HEK293 (cell line): ENCODE results near the gene ACAD9.
A peak's percentile ranks its signal among the peaks of the same experiment; 100 is the strongest.

Source experiments
- EGR2 ChIP-seq: fragments of 450-650 bp; formaldehyde crosslinking; IDR thresholded peaks from 2 replicates; pipeline ENCODE4 v1.5.1; 2016; ENCODE audit warnings: low read depth, missing biosample characterization, missing genetic modification characterization
- FEZF1 ChIP-seq: fragments of 450-650 bp; formaldehyde crosslinking; IDR thresholded peaks from 2 replicates; pipeline ENCODE4 v1.5.1; 2016; ENCODE audit warnings: missing biosample characterization, missing genetic modification characterization
- KLF1 ChIP-seq: fragments of 450-650 bp; formaldehyde crosslinking; IDR thresholded peaks from 2 replicates; pipeline ENCODE4 v1.5.1; 2016; ENCODE audit warnings: missing biosample characterization, missing genetic modification characterization
- KLF16 ChIP-seq: fragments of 450-650 bp; formaldehyde crosslinking; IDR thresholded peaks from 2 replicates; pipeline ENCODE4 v1.5.1; 2017; ENCODE audit warnings: missing biosample characterization, missing genetic modification characterization
- KLF7 ChIP-seq: fragments of 450-650 bp; formaldehyde crosslinking; IDR thresholded peaks from 2 replicates; pipeline ENCODE4 v1.5.1; 2016; ENCODE audit warnings: missing biosample characterization, missing genetic modification characterization, borderline replicate concordance
- SP7 ChIP-seq: fragments of 450-650 bp; formaldehyde crosslinking; IDR thresholded peaks from 2 replicates; pipeline ENCODE4 v1.5.1; 2016; ENCODE audit warnings: missing biosample characterization, missing genetic modification characterization
- TCF7L2 ChIP-seq: IDR thresholded peaks from 2 replicates; pipeline ENCODE4 v1.6.1; 2011; ENCODE audit warnings: low read depth, mild to moderate bottlenecking, inconsistent platforms, low read length, moderate library complexity, borderline replicate concordance
- TSHZ1 ChIP-seq: fragments of 450-650 bp; formaldehyde crosslinking; IDR thresholded peaks from 2 replicates; pipeline ENCODE4 v1.5.1; 2016; ENCODE audit warnings: missing biosample characterization, missing genetic modification characterization, borderline replicate concordance
- ZBTB44 ChIP-seq: fragments of 450-650 bp; IDR thresholded peaks from 2 replicates; pipeline ENCODE4 v1.5.1; 2018; ENCODE audit warnings: missing biosample characterization, mild to moderate bottlenecking, missing genetic modification characterization
- ZBTB8A ChIP-seq: fragments of 450-650 bp; formaldehyde crosslinking; IDR thresholded peaks from 2 replicates; pipeline ENCODE4 v1.5.1; 2016; ENCODE audit warnings: missing biosample characterization, missing genetic modification characterization
- ZEB2 ChIP-seq: fragments of 450-650 bp; formaldehyde crosslinking; IDR thresholded peaks from 2 replicates; pipeline ENCODE4 v1.5.1; 2016; ENCODE audit warnings: missing biosample characterization, missing genetic modification characterization
- ZFHX2 ChIP-seq: fragments of 450-650 bp; formaldehyde crosslinking; conservative IDR thresholded peaks from 2 replicates; pipeline ENCODE4 v1.5.1; 2016; ENCODE audit warnings: missing biosample characterization, missing genetic modification characterization
- ZNF114 ChIP-seq: fragments of 450-650 bp; formaldehyde crosslinking; IDR thresholded peaks from 2 replicates; pipeline ENCODE4 v1.5.0; 2017; ENCODE audit warnings: missing biosample characterization, missing genetic modification characterization
- ZNF138 ChIP-seq: fragments of 450-650 bp; formaldehyde crosslinking; IDR thresholded peaks from 2 replicates; pipeline ENCODE4 v1.5.1; 2016; ENCODE audit warnings: missing biosample characterization, missing genetic modification characterization, borderline replicate concordance
- ZNF146 ChIP-seq: fragments of 450-650 bp; formaldehyde crosslinking; IDR thresholded peaks from 2 replicates; pipeline ENCODE4 v1.5.1; 2016; ENCODE audit warnings: missing biosample characterization, missing genetic modification characterization
- ZNF169 ChIP-seq: fragments of 450-650 bp; formaldehyde crosslinking; IDR thresholded peaks from 2 replicates; pipeline ENCODE4 v1.5.1; 2016; ENCODE audit warnings: missing biosample characterization, missing genetic modification characterization
- ZNF184 ChIP-seq: fragments of 450-650 bp; IDR thresholded peaks from 2 replicates; pipeline ENCODE4 v1.5.1; 2018; ENCODE audit warnings: missing biosample characterization, mild to moderate bottlenecking, missing genetic modification characterization
- ZNF202 ChIP-seq: fragments of 450-650 bp; formaldehyde crosslinking; IDR thresholded peaks from 2 replicates; pipeline ENCODE4 v1.5.1; 2016; ENCODE audit warnings: missing biosample characterization, missing genetic modification characterization, borderline replicate concordance
- ZNF214 ChIP-seq: fragments of 450-650 bp; formaldehyde crosslinking; IDR thresholded peaks from 2 replicates; pipeline ENCODE4 v1.5.1; 2017; ENCODE audit warnings: missing biosample characterization, mild to moderate bottlenecking, missing genetic modification characterization, borderline replicate concordance
- ZNF341 ChIP-seq: fragments of 450-650 bp; formaldehyde crosslinking; IDR thresholded peaks from 2 replicates; pipeline ENCODE4; 2016; ENCODE audit warnings: low read depth, missing biosample characterization, missing genetic modification characterization
- ZNF501 ChIP-seq: fragments of 450-650 bp; formaldehyde crosslinking; IDR thresholded peaks from 2 replicates; pipeline ENCODE4 v1.5.1; 2016; ENCODE audit warnings: missing biosample characterization, missing genetic modification characterization
- ZNF510 ChIP-seq: fragments of 450-650 bp; formaldehyde crosslinking; IDR thresholded peaks from 2 replicates; pipeline ENCODE4 v1.5.1; 2018; ENCODE audit warnings: mild to moderate bottlenecking, missing genetic modification characterization, missing biosample characterization; ENCODE audit not compliant: insufficient replicate concordance
- ZNF530 ChIP-seq: fragments of 450-650 bp; formaldehyde crosslinking; IDR thresholded peaks from 2 replicates; pipeline ENCODE4 v1.5.1; 2016; ENCODE audit warnings: low read depth, missing biosample characterization, missing genetic modification characterization
- ZNF548 ChIP-seq: fragments of 450-650 bp; formaldehyde crosslinking; IDR thresholded peaks from 2 replicates; pipeline ENCODE4 v1.5.1; 2016; ENCODE audit warnings: missing biosample characterization, missing genetic modification characterization
- ZNF580 ChIP-seq: fragments of 450-650 bp; formaldehyde crosslinking; IDR thresholded peaks from 2 replicates; pipeline ENCODE4 v1.5.1; 2016; ENCODE audit warnings: missing biosample characterization, missing genetic modification characterization
- ZNF585B ChIP-seq: fragments of 450-650 bp; formaldehyde crosslinking; IDR thresholded peaks from 2 replicates; pipeline ENCODE4 v1.5.1; 2016; ENCODE audit warnings: missing biosample characterization, missing genetic modification characterization
- ZNF600 ChIP-seq: fragments of 450-650 bp; formaldehyde crosslinking; IDR thresholded peaks from 2 replicates; pipeline ENCODE4 v1.5.1; 2016; ENCODE audit warnings: missing biosample characterization, missing genetic modification characterization
- ZSCAN30 ChIP-seq: fragments of 450-650 bp; IDR thresholded peaks from 2 replicates; pipeline ENCODE4 v1.5.1; 2018; ENCODE audit warnings: missing biosample characterization, mild to moderate bottlenecking, missing genetic modification characterization, moderate library complexity
- TF ChIP-seq, protein P1 (sequence below): IDR thresholded peaks from 2 replicates; pipeline ENCODE4 v1.6.1; 2011; ENCODE audit warnings: mild to moderate bottlenecking, low read depth, low read length, borderline replicate concordance
- TF ChIP-seq, protein P2 (sequence below): fragments of 450-650 bp; formaldehyde crosslinking; IDR thresholded peaks from 2 replicates; pipeline ENCODE4 v1.5.1; 2017; ENCODE audit warnings: missing biosample characterization, missing genetic modification characterization
- TF ChIP-seq, protein P3 (sequence below): fragments of 450-650 bp; formaldehyde crosslinking; IDR thresholded peaks from 2 replicates; pipeline ENCODE4 v1.5.1; 2016; ENCODE audit warnings: missing biosample characterization, missing genetic modification characterization

Gene ACAD9

DNA sequence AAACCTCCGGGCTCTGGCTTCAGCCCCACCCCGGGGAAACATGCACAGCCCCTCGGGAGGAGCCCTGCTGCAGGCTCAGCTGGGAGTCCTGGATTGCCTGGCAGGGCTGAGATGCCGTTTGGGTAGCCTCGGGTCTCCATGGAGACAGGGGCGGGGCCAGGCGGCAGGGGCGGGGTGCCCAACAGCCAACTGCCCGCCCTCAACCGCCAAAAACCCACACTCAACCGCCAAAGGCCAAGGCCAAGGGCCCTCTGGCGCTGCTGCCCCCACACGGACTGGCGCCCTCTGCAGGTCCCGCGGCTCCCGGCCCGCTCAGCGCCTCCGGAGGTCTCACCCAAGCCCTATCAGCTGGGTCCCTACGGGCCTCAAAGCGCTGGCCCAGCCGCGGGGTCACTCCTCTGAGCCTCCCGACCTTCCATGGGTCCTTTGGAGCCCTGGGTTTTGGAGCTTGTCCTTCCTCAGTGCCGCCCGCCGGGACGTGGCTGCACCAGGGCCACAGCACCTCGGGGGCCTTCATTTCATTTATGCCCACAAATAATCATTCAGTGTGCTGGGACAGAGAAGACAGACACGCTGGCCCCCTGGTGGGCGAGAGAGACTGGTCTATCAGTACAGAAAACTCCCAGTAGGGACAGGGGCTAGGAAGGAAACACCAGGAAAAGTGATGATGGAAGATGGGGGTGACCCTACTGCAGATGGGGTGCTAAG, 33.5 kb upstream of the ACAD9 start (continued):
- TF ChIP-seq EGR2 (tag by site-specific recombination) (peak; percentile 72), ZEB2 (tag by site-specific recombination) (0 out of 2 replicates have a peak, but pooled peaks have one; percentile 28), KLF7 (tag by site-specific recombination) (no peak), ZNF169 (no peak), ZNF510 (tag by site-specific recombination) (no peak), KLF16 (tag by site-specific recombination) (no peak), ZNF184 (tag by site-specific recombination) (no peak), TCF7L2 (no peak), ZNF138 (tag by site-specific recombination) (no peak), ZNF501 (no peak), KLF1 (tag by site-specific recombination) (peak; percentile 77), ZNF114 (no peak), ZNF580 (tag by site-specific recombination) (no peak), TSHZ1 (tag by site-specific recombination) (no peak; the same call in 1 of the 2 replicates), ZNF214 (tag by site-specific recombination) (no peak), FEZF1 (no peak), ZNF146 (no peak), ZBTB44 (no peak), ZBTB8A (tag by site-specific recombination) (peak; percentile 90), ZNF600 (tag by site-specific recombination) (no peak), ZNF530 (no peak), SP7 (tag by site-specific recombination) (0 out of 2 replicates have a peak, but pooled peaks have one; percentile 25), ZSCAN30 (no peak), ZFHX2 (tag by site-specific recombination) (peak; percentile 71), ZNF341 (tag by site-specific recombination) (peak; percentile 73), ZNF202 (tag by site-specific recombination) (no peak), ZNF585B (tag by site-specific recombination) (no peak), ZNF548 (no peak)
- TF ChIP-seq, protein P1, sequence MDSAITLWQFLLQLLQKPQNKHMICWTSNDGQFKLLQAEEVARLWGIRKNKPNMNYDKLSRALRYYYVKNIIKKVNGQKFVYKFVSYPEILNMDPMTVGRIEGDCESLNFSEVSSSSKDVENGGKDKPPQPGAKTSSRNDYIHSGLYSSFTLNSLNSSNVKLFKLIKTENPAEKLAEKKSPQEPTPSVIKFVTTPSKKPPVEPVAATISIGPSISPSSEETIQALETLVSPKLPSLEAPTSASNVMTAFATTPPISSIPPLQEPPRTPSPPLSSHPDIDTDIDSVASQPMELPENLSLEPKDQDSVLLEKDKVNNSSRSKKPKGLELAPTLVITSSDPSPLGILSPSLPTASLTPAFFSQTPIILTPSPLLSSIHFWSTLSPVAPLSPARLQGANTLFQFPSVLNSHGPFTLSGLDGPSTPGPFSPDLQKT, result no peak
- TF ChIP-seq, protein P2, sequence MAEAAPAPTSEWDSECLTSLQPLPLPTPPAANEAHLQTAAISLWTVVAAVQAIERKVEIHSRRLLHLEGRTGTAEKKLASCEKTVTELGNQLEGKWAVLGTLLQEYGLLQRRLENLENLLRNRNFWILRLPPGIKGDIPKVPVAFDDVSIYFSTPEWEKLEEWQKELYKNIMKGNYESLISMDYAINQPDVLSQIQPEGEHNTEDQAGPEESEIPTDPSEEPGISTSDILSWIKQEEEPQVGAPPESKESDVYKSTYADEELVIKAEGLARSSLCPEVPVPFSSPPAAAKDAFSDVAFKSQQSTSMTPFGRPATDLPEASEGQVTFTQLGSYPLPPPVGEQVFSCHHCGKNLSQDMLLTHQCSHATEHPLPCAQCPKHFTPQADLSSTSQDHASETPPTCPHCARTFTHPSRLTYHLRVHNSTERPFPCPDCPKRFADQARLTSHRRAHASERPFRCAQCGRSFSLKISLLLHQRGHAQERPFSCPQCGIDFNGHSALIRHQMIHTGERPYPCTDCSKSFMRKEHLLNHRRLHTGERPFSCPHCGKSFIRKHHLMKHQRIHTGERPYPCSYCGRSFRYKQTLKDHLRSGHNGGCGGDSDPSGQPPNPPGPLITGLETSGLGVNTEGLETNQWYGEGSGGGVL (tag by site-specific recombination), result no peak
- TF ChIP-seq, protein P3, sequence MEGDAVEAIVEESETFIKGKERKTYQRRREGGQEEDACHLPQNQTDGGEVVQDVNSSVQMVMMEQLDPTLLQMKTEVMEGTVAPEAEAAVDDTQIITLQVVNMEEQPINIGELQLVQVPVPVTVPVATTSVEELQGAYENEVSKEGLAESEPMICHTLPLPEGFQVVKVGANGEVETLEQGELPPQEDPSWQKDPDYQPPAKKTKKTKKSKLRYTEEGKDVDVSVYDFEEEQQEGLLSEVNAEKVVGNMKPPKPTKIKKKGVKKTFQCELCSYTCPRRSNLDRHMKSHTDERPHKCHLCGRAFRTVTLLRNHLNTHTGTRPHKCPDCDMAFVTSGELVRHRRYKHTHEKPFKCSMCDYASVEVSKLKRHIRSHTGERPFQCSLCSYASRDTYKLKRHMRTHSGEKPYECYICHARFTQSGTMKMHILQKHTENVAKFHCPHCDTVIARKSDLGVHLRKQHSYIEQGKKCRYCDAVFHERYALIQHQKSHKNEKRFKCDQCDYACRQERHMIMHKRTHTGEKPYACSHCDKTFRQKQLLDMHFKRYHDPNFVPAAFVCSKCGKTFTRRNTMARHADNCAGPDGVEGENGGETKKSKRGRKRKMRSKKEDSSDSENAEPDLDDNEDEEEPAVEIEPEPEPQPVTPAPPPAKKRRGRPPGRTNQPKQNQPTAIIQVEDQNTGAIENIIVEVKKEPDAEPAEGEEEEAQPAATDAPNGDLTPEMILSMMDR, result peak; percentile 69
